Measurements from ENCODE around the gene CAAP1.
"Not testable (repeated sequence)": the region's sequence is repeated elsewhere in the genome, so short reads cannot be mapped to it uniquely, and the experiment has no call there.

The CAAP1 gene, protein sequence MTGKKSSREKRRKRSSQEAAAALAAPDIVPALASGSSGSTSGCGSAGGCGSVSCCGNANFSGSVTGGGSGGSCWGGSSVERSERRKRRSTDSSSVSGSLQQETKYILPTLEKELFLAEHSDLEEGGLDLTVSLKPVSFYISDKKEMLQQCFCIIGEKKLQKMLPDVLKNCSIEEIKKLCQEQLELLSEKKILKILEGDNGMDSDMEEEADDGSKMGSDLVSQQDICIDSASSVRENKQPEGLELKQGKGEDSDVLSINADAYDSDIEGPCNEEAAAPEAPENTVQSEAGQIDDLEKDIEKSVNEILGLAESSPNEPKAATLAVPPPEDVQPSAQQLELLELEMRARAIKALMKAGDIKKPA

DNA sequence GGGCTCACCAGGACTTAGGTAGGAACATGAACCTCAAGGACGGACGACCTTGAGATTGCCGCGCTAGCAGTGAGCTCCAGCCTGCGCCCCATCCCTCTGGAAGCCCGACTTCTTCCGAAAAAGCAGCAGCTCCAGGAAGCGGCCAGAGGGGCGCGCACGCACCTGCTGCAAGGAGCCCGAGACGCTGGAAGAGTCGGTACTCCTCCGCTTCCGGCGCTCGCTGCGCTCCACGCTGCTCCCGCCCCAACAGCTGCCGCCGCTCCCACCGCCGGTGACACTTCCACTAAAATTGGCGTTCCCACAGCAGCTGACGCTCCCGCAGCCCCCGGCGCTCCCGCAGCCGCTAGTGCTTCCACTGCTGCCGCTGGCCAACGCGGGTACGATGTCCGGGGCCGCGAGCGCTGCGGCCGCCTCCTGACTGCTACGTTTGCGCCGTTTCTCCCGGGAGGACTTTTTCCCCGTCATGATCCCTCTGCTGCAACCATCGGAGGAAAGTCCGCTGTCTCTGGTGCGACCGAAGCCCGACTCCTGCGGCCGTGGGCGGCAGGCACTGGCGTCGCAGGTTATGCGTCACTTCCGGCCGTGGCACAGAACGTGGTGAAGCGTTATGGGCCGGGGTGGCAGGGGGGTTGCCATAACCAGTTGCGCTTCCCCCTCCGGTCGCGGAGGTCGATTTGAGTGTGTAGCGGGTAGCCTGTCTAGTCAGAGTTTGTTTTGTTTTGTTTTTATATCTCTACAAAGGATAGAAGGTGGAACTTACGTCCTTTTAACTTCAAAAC, at the start of gene CAAP1:
Gene CAAP1, minus strand, starts transcription at position 552 of the 779 bp plus-strand sequence. Its CDS starts 87 bp downstream, at position 465.
- DNase-seq (ENCODE audit: low read depth) = peak; percentile 75

DNA sequence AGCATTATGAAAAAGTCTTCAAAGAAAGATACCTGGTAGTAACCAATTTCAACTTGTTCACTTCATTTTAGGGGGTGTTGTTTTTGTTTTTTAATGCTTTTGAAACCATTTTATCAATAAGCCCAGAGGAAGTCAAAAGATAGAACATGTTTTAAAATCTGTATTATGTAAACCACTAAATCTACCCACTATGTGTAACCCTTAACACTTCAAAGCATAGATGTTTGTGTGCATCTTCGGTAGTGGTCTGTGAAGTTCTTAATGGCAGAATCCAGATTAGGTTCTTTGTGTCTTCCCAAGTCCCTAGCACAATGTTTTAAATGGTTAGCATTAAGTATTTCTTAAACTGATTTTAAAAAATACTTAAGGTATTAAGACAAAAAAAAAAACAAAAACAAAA, 48.2 kb upstream of the CAAP1 start:
- DNase-seq (ENCODE audit: low read depth) = no peak

DNA sequence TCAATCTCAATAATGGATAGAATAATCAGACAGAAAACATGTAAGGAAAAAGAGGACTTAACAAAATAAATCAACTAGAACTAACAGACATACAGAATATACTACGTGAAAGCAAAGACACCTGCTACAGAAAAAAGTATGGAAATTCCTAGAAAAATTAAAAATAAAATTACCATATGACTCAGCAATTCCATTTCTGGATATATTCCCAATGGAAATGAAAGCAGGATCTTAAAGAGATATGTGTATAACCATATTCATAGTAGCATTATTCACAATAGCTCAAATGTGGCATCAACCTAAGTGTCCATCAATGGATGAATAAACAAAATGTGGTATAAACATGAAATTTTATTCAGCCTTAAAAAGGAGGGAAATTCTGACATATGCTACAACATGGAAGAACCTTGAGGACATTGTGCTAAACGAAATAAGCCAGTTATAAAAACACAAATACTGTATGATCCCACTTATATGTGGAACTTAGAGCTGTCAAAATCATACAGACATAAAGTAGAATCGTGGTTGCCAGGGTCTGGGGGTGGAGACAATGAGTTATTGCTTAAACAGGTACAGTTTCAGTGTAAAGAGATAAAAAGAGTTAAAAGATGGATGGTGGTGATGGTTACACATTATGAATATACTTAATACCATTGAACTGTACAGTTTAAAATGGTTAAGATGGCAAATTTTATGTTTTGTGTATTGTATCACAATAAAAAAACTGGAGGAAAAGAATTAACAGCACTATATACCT, 47.5 kb upstream of the CAAP1 start:
- DNase-seq (ENCODE audit: low read depth) = no peak

DNA sequence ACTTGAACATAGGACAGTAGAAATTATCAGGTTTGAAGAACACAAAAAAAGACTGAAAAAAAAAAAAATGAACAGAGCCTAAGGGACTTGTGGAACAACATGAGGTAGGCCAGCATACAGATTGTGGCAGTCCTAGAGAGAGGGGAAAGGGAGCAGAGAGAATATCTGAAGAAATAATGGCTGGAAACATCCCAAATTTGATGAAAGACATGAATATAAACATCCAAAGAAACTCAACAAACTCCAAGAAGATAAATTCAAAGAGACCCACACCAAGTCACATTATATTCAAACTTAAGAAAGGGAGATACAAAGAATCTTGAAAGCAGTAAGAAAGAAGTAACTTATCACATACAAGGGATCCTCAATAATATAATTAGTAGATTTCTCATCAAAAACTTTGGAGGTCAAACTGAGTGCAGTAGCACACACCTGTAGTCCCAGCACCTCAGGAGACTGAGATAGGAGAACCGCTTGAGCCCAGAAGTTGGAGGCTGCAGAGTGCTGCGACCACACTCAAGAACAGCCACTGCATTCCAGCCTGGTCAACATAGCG, 45.3 kb upstream of the CAAP1 start:
- DNase-seq (ENCODE audit: low read depth) = no peak

DNA sequence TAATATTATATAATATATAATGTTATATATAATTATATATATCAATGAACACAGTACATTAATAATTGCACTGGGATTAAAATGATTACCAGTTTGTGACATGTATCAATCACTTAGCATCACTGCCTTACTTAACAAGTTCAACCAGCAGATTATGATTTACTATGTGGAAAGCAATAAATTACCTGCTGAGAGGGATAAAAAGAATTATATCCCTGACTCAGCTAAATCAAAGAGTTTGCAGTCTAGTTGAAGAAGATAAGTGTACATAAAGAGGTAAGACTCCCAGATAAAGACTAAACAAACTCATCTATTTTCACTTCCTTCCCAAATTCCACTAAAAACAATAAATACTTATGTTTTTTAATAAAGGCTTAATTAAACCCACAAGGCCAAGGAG, 43.2 kb upstream of the CAAP1 start:
- no peak for DNase-seq (ENCODE audit: low read depth)

DNA sequence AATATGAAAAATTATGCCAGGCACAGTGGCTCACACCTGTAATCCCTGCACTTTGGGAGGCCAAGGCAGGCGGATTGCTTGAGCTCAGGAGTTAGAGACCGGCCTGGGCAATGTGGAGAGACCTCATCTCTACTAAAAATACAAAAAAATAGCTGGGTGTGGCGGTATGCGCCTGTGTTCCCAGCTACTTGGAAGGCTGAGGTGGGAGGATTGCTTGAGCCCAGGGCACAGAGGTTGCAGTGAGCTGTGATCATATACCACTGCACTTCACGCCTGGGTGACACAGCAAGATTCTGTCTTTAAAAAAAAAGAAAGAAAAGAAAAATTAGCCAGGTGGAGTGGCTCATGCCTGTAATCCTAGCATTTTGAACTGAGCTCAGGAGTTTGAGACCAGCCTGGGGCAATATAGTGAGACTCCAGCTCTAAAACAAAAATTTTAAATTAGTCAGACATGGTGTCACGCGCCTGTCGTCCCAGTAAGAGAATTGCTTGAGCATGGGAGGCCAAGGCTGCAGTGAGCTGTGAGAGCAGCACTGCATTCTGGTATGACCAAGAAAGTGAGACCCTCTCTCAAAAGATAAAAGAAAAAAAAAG, 36.4 kb upstream of the CAAP1 start:
- DNase-seq (ENCODE audit: low read depth) = no peak

DNA sequence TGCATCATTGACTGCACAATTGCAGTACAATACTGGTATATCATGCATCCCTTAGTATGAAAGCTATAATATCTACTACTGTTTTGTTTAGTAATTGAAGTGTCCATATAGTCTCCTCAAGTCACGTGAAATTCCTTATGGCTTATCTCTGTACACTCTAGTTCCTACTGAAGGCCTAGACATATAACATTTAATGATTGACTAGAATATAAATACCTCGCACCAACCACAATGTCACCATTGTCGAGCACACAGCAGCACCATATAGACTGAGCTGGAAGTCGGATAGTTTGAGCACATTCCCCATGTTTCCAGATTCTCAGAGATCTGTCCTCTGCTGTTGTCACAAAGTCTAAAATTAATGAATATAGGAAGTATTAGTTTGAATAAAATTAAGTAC, 33.0 kb upstream of the CAAP1 start:
- DNase-seq (ENCODE audit: low read depth) = no peak

DNA sequence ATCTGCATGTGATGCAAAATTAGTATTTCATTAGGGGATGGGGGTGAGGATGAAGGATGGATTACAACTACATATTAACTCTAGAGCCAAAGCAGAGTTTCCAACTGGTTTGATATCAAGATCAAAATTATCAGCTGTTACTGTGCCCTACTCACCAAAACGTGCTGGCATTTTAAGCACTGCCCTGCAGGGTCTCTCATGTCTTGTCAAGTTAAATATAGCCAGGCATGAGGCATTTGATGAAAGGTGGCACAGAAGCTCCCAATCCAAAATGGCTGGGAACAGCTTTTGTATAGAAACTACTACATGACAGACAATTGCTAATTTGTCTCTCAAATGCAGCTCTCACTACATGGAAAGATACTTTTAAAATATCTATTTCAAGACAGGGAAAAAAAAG, 27.1 kb upstream of the CAAP1 start:
- no peak for DNase-seq (ENCODE audit: low read depth)

DNA sequence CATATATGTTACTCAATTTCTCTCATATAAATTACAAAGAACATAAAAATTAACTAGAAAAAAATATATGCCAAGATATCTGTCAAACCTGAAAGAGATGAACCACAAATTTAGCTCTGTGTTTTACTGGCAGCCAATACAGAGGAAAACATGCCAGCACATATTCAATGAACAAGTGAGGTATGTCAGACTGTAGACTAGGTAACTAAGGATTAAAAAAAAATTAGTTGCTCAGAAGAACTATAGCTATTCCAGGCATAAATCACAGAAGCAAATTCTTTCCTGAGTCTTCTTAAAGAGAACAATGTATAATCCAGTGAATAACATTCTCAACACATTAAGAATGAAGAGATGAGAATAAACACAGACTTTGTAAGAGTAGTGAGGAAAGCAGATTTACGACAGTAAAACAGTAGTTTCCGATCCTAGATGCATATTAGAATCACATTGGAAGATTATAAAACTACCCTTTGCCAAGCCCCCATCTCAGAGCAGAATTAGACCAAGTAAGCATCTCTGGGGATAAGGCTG, 20.6 kb upstream of the CAAP1 start:
- DNase-seq (ENCODE audit: low read depth) = no peak

DNA sequence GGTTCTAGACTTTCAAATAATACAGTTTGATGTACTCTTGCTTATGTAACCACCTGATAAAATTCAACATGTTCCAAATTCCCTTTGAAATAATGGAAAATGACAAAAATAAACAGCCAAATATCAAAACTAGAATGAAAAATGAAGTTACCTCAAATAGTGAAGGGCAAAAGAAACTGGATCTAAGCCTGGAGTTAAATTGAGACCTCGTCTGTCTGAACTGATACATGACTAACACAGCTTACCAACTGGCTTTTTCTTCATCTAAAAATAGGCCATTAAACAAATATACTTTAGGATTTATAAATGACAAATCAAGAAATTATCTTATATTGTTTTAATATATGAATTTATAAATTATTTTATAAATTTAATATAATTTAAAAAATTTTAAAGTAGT, 12.1 kb upstream of the CAAP1 start:
- DNase-seq (ENCODE audit: low read depth) = no peak

DNA sequence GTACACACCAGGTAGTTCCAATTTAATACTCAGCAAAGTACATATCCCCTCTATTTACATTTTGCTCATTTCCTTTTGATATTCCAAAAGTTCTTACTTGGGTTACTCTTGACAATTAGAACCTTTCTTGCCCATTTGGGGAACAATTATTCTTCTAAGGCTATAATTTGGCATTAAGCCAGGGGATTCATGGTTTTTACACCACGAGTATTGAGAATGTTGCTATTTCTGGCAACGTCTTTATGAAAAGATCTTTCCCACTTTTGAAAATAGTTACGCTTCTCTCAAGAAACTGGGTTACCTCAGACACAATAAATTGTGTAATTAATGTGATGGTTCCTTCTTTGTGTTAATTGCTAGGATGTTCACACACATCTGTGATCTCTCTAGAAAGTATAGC, 11.5 kb upstream of the CAAP1 start:
- no peak for DNase-seq (ENCODE audit: low read depth)

DNA sequence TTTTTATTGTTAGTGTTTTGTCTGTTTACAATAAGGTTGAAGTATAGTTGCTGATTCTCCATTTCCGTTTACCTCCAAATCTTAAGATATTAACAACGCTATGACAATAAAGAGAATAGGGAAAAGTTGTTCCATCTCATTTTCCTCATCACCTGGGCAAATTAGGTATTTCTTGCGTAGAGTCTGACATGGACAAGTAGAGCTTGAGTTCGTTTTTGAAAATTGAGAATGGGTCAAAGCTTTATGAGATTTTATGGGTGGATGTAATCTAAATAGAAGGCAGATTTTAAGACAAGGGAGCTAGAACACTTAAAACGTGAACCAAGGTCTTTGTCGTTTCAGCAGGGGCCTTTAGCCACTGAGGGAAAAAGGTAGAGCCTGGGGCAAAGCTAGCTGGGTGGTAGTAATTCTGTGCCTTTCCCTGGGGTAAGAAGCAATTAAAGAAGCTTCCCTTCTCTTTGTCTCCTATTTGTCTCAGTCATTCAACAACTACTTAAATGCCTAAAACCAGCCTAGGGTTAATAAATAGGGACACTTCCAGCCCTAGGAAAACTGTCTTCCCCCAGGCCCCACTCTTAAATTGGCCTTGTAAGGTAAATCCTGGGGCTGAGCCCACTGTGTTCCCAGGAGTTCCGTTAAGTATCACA, 551 bp upstream of the CAAP1 start:
- no peak for DNase-seq (ENCODE audit: low read depth)

DNA sequence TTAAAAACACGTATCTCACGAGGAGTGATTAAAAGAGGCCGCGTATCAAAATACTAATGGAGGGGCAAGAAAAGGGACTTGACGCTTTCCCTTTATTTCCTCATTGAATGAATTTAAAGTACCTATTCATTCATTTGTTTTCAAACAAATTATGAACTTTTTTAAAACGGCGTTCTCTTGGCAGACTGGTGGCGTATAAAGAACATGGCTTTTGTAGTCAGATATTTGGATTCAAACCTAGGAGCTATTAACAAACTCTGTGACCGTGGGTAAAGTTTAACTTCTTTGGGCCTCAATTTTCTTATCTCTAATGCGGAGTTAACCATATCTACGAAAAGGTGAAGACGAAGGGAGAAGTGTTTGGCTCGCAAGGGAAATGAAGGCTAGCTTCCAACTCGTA, 876 bp downstream of the CAAP1 start:
- no peak for DNase-seq (ENCODE audit: low read depth)

DNA sequence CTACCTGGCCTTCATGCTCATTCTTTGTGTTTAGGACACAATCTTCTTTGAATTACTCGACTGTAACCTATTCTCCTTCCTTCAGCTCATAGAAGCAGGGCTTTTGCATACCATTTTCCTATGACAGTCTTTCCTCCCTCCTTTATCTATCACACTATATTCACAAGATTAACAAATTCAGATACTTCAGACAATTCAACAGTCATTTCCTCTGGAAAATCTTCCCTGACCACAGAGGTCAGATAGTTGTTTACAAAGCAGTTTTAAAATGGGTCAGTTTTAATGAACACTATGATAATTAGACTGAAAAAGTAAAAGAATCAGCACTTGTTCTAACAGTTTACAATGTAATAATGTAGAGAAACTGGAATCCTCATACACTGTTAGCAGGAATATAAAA, 4.3 kb downstream of the CAAP1 start:
- DNase-seq (ENCODE audit: low read depth) = no peak

DNA sequence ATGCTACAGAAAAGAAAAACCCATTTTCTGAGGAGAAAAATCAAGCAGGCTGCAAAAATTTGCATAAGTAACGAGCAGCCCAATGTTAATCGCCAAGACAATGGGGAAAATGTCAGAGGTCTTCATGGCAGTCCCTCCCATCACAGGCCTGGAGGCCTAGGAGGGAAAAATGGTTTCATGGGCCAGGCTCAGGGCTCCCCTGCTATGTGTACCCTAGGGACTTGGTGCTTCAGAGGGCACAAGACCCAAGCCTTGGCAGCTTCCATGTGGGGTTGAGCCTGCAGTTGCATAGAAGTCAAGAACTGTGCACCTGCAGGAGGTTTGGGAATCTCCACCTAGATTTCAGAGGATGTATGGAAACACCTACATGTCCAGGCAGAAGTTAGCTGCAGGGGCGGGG, 10.4 kb downstream of the CAAP1 start:
- DNase-seq (ENCODE audit: low read depth) = no peak

DNA sequence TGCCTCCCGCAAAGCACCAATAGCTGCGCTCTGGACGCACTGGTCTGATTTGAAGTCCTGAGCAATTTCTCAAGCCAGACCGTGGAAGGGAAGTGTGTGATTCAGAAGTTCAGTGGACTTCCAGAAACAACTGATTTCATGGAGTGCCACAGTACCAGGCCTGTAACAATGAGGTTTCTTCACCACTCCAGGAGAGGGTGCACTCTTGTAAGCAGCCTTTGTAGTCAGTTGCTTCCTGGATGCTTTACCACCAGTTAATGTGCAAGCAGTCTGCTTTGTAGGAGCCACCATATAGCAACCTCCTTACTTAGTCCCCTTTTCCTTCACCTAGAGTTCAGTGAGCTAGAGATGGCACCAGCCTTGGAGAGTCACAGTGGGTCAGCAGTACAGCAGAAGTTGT, 12.3 kb downstream of the CAAP1 start:
- no peak for DNase-seq (ENCODE audit: low read depth)

DNA sequence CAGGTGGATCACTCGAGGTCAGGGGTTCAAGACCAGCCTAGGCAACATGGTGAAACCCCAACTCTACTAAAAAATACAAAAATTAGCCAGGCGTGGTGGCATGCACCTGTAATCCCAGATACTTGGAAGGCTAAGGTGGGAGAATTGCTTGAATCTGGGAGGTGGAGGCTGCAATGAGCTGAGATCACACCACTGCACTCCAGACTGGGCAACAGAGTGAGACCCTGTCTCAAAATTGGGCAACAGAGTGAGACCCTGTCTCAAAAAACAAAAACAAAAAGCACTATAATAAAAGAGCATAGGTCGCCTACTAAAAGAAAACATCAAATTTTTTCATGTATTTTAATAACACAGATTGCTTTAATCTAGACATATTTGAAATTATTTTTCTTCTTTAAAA, 17.4 kb downstream of the CAAP1 start:
- not testable (repeated sequence) for DNase-seq (ENCODE audit: low read depth)

DNA sequence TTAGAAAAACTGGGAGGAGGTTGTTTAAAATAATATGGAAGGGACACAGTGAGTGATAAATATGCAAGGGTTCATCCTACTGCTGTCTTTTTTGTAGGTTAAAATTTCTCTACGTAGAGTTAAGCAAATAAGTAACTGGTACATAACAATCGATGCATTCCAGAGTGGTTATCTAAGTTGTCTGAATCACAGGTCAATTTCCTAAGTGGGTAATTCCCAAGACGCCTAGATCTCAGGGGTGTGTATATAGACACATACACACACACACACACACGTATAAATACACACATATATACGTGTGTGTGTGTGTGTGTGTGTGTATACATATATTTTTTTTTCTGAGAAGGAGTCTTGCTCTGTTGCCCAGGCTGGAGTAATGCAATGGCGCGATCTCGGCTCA, 22.3 kb downstream of the CAAP1 start:
- no peak for DNase-seq (ENCODE audit: low read depth)

DNA sequence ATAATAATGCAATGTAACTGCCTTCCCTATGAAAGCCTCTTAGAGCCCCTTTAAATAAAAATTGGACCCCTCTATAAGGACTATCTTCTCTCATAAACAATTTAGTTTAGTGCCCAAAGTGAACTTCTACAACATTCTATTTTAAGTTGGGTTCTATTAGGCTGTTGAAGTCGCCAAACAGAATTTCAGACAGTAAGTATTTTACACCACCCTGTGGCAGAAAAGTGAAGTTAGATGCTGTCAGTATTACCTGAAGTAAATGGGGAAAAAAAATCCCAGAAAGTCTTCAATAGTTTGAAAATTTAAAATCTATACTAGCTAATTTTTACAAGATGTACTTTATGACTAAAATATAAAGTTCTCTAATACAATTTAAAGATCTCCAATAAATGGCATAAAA, 29.5 kb downstream of the CAAP1 start:
- no peak for DNase-seq (ENCODE audit: low read depth)

DNA sequence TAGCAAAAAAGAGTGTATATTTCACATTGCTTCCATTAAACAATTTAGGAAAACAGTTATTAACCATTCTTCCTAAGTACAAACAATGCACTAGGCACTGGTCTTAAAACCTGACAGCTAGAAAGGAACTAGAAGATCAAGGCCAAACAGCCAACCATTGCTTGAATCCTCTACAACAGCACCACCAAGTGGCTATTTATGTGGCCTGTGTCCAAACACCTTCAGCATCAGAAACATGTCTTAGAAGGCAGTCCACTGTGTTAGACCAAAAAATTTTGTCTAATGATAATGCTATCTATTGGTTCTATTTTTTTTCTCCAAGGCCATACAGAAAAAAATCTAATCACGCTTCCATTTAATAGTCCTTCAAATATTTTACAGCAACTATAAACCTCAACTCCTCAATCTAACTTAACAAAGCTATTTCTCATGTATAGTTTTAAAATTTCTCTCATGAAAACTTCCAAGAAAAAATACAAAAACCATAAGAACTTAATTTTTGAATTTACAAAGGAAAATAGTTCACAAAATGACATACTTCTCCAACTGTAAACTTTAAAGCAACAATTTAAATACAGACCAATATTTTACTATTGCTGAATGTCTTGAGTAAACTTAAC, 36.1 kb downstream of the CAAP1 start:
- peak; percentile 11 for DNase-seq (ENCODE audit: low read depth)

DNA sequence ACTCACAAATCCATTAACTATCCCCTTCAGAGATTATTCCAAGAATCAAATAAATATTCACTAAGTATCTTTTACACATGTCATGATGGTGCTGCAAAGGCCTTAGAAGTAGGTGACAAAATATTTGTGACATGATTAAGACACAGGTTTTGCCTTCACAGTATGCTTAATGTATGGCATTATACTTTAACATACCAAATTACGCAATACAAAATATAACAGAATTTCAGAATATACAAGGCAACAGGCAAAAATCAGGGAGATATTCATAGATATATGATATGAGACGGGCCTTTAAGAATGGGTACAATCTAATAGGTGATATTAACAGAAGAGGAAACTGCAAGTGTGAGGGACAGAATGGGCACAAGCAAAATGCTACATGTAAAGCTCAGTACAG, 41.6 kb downstream of the CAAP1 start:
- no peak for DNase-seq (ENCODE audit: low read depth)

Data from GM04504 (cell line).